BE2C (cell line): Measurements from ENCODE around the gene SRMS.

Experiments used
- DNase-seq: peaks from one replicate; pipeline ENCODE4 v3.0.0-alpha.2; 2020
- H3K27me3 ChIP-seq: fragments of 250-450 bp; sonication (Bioruptor Pico); 2 replicates; pipeline ENCODE4 v1.5.1; 2020; ENCODE audit warnings: mild to moderate bottlenecking
- H3K36me3 ChIP-seq: fragments of 250-450 bp; sonication (Bioruptor Pico); 2 replicates; pipeline ENCODE4 v1.5.1; 2020; ENCODE audit warnings: mild to moderate bottlenecking
- H3K4me1 ChIP-seq: fragments of 250-450 bp; sonication (Bioruptor Pico); 2 replicates; pipeline ENCODE4 v1.5.1; 2020
- H3K4me3 ChIP-seq: 2 replicates; pipeline ENCODE4 v1.5.1; 2011; ENCODE audit warnings: low read depth, low read length
- H3K9me3 ChIP-seq: fragments of 250-450 bp; sonication (Bioruptor Pico); 2 replicates; pipeline ENCODE4 v1.5.1; 2020
- TF ChIP-seq, protein P1 (sequence below): IDR thresholded peaks from 2 replicates; pipeline ENCODE4 v1.5.1; 2012; ENCODE audit warnings: mild to moderate bottlenecking, low read depth, low read length

The SRMS gene

GRCh38 chr20:63498960-63499337 is 48.6 kb downstream of the SRMS start, which contains the start of gene EEF1A2:
Gene EEF1A2, minus strand, starts transcription at chr20:63499083. Its CDS starts 1,320 bp downstream, at chr20:63497763.
- DNase-seq = peak; percentile 82
- Histone ChIP-seq H3K27me3 (no peaks in the 10 kb centered on the region), H3K4me3 (peak within 1 kb of the TSS; percentile 92), H3K4me1 (peaks cover 34% of the 10 kb centered on the region), H3K9me3 (no peaks in the 10 kb centered on the region), H3K36me3 (peaks cover 39% of the 10 kb centered on the region)
- TF ChIP-seq, protein P1, sequence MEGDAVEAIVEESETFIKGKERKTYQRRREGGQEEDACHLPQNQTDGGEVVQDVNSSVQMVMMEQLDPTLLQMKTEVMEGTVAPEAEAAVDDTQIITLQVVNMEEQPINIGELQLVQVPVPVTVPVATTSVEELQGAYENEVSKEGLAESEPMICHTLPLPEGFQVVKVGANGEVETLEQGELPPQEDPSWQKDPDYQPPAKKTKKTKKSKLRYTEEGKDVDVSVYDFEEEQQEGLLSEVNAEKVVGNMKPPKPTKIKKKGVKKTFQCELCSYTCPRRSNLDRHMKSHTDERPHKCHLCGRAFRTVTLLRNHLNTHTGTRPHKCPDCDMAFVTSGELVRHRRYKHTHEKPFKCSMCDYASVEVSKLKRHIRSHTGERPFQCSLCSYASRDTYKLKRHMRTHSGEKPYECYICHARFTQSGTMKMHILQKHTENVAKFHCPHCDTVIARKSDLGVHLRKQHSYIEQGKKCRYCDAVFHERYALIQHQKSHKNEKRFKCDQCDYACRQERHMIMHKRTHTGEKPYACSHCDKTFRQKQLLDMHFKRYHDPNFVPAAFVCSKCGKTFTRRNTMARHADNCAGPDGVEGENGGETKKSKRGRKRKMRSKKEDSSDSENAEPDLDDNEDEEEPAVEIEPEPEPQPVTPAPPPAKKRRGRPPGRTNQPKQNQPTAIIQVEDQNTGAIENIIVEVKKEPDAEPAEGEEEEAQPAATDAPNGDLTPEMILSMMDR = 0 out of 2 replicates have a peak, but pooled peaks have one; percentile 24

- Histone ChIP-seq H3K9me3 (no peaks in the 10 kb centered on the region), H3K36me3 (peaks cover 46% of the 10 kb centered on the region), H3K4me1 (peaks cover 30% of the 10 kb centered on the region), H3K27me3 (no peaks in the 10 kb centered on the region), H3K4me3 (peak overlapping the region; percentile 92)
- TF ChIP-seq, protein P1 = no peak
- DNase-seq = peak; percentile 84
Measured at GRCh38 chr20:63497946-63498935, 49.3 kb downstream of the SRMS start.

DNA sequence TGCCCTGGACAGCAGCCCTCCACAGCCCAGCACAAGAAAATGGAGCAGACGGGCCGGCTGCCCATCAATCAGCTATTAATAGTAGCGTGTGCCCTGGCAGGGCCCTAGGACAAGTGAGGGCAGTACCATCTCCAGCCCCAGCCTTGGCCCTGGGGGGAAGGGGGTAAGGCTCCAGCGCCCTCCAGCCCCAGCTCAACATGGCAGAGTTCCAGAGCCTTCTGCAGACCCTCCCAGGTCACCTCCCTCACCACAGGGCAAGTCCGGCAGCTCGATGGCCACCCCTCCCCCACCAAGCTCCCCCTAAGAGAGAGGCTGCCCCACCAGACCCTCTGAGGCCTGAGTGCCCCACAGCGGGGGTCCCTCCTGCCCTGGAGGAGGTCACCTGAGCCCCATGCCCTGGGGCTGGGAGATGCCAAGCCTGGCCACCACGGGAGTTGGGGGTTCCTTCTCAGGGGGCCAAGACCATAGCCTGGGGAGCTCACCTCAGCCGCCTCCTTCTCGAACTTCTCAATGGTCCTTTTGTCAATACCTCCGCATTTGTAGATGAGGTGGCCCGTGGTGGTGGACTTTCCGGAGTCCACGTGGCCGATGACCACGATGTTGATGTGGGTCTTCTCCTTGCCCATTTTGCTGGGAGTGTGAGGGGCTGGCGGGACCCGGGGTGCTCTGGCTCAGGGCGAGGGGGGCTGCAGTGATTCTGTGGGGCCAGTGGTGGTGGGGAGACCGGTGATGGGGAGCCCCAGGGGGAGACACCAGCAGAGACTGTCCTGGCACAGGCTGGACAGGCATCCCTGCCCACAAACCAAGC is 50.2 kb downstream of the SRMS start:
- DNase-seq = peak; percentile 26
- peaks cover 22% of the 10 kb centered on the region for H3K4me1 ChIP-seq
- peak overlapping the region; percentile 92 for H3K4me3 ChIP-seq

GRCh38 chr20:63496596-63497120 is 50.9 kb downstream of the SRMS start:
- Histone ChIP-seq H3K4me1 (peaks cover 17% of the 10 kb centered on the region), H3K27me3 (no peaks in the 10 kb centered on the region), H3K4me3 (peak overlapping the region; percentile 92), H3K36me3 (peaks cover 53% of the 10 kb centered on the region), H3K9me3 (no peaks in the 10 kb centered on the region)
- TF ChIP-seq, protein P1 = no peak
- DNase-seq = peak; percentile 26

More for the DNA sequence above, 50.2 kb downstream of the SRMS start:
- Histone ChIP-seq H3K9me3 (no peaks in the 10 kb centered on the region), H3K27me3 (no peaks in the 10 kb centered on the region), H3K36me3 (peaks cover 52% of the 10 kb centered on the region)
- TF ChIP-seq, protein P1 = no peak

DNA sequence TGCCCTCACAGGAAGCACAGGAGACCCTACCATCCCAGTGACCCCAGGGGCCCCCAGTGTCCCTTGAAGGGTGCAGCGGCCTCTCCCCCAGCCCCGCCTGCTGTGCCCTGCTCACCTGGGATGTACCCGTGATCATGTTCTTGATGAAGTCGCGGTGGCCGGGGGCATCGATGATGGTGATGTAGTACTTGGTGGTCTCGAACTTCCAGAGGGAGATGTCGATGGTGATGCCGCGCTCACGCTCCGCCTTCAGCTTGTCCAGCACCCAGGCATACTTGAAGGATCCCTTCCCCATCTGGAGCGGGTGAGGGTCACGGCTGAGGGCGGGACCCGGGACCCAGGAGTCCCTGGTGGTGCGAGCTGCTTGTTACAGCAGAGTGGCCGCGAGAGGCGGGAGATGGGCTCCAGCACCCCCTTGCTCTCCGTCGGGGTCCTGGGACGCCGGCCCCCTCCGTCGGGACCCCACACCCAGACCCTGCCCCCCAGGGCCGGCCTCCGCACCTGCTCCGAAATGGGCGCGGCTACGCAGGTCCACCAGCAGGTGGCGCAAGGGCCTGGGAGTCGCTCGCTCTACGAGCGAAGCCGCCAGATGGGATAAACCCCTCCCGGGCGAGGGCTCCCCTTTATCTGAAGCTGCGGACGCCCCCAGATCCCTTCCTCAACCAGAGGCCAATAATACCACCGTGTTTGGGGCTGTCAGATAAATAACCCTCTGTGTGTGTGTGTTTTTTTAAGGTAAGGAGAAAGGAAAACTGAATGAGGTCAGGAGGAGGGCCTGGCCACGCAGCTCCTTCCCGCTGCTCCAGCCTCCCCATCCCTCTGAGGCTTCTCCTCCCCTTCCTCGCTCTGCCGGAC is 51.6 kb downstream of the SRMS start:
- DNase-seq = peak; percentile 82
- H3K27me3 ChIP-seq = no peaks in the 10 kb centered on the region
- H3K36me3 ChIP-seq = peaks cover 60% of the 10 kb centered on the region
- H3K9me3 ChIP-seq = no peaks in the 10 kb centered on the region
- TF ChIP-seq, protein P1 = peak; percentile 84
- peaks cover 15% of the 10 kb centered on the region for H3K4me1 ChIP-seq
- peak overlapping the region; percentile 92 for H3K4me3 ChIP-seq
